HUES48 (cell line): Measurements from ENCODE around the gene TAF6.

Source experiments
- H3K27ac ChIP-seq: one replicate; pipeline ENCODE4 v1.7.0; 2013; ENCODE audit warnings: low read depth, low read length, inconsistent platforms
- H3K27me3 ChIP-seq: 2 replicates; pipeline ENCODE4 v1.6.1; 2013; ENCODE audit warnings: mild to moderate bottlenecking, low read length; ENCODE audit not compliant: control insufficient read depth, insufficient read depth
- H3K36me3 ChIP-seq: 2 replicates; pipeline ENCODE4 v1.6.1; 2013; ENCODE audit warnings: low read length; ENCODE audit not compliant: control insufficient read depth, insufficient read depth
- H3K4me1 ChIP-seq: 2 replicates; pipeline ENCODE4 v1.6.1; 2013; ENCODE audit warnings: mild to moderate bottlenecking, low read length; ENCODE audit not compliant: control insufficient read depth, insufficient read depth
- H3K4me3 ChIP-seq: 2 replicates; pipeline ENCODE4 v1.5.1; 2013; ENCODE audit warnings: mild to moderate bottlenecking, low read depth, low read length
- H3K9ac ChIP-seq: 2 replicates; pipeline ENCODE4 v1.6.1; 2013; ENCODE audit warnings: mild to moderate bottlenecking, low read depth, low read length, moderate library complexity
- H3K9me3 ChIP-seq: 2 replicates; pipeline ENCODE4 v1.6.1; 2013; ENCODE audit warnings: low read length; ENCODE audit not compliant: control insufficient read depth, insufficient read depth

TAF6 gene

DNA sequence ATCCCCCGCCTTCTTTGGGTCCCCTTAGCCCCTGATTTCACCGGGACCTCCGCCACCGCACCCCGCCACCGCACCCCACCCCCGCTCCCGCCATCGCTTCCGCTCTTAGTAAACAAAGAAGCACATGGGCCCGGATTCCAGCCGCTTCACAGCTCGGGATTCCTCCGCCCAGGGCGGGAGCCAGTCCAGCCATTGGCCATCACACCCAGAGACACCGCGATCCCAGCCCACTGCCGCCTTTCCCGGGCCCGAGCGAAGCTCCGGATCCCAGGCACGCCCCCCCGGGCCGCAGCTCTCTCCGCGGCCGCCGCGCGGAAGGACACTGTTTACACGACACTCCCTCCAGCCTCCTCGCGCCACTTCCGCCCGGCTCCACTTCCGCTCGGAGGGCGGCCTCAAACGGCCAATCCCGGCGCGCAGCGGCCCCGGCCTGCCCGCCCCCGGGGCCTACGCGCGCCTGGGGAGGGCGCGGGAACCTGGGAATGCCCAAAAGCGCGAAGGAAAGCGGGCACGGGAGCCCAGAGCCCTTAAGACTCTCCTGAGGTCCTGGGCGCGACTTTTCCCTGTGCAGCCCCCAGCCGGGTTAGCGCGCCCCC, 18.6 kb downstream of the TAF6 start:
- H3K27ac ChIP-seq: peak overlapping the region; percentile 100
- H3K36me3 ChIP-seq: peaks cover 64% of the 10 kb centered on the region
- no peaks in the 10 kb centered on the region for H3K27me3 ChIP-seq

DNA sequence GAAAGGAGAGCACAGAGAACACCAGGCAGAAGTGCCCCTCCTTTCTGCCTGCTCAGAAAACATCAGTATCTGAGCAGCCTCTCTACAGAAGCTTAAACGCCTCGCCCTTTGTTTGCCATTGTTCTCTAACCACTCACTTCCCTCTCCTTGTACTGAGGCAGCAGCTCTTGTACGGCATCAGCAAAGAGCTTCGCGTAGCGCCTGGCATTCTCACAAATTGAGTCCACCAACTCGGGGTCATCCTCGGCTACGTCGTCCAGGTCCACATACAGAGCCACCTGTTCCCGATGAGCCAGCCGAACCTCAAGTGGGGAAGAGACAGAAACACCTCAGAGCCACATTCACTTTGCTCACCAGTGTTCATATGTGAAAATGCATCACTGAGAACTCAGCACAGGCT, 19.7 kb downstream of the TAF6 start:
- Histone ChIP-seq H3K36me3 (peaks cover 67% of the 10 kb centered on the region), H3K4me3 (peak overlapping the region; percentile 96), H3K4me1 (peaks cover 10% of the 10 kb centered on the region; the same call in 1 of the 2 replicates), H3K27ac (peak overlapping the region; percentile 100), H3K27me3 (no peaks in the 10 kb centered on the region), H3K9ac (peak overlapping the region; percentile 100), H3K9me3 (no peaks in the 10 kb centered on the region)

More for the DNA sequence above, 18.6 kb downstream of the TAF6 start:
- peak overlapping the region; percentile 100 for H3K9ac ChIP-seq
- H3K4me3 ChIP-seq: peak overlapping the region; percentile 96
- H3K4me1 ChIP-seq: peaks cover 10% of the 10 kb centered on the region; the same call in 1 of the 2 replicates
- H3K9me3 ChIP-seq: no peaks in the 10 kb centered on the region

DNA sequence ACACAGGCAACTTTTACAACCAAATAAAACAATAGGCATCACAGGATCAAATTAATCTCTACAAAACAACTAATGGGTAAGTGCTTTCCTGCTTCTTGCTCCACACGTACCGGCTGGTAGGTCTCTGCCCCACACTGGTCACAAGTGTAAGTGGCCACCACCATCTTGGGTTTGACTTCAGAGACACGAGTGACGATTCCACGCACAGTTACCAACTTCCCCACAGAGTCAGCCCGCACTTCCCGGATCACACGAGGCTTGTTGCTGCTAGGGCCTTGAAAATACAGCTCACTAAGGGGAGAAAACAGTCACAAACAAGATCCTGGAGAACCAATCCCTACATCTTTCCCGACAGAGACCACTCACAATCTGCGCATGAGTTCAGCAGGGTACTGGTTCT, 20.2 kb downstream of the TAF6 start:
- Histone ChIP-seq H3K4me3 (no peak overlapping the region), H3K36me3 (peaks cover 69% of the 10 kb centered on the region), H3K9me3 (no peaks in the 10 kb centered on the region), H3K27ac (peak overlapping the region; percentile 100), H3K27me3 (no peaks in the 10 kb centered on the region), H3K9ac (0 out of 2 replicates have a peak overlapping the region, but pooled peaks have one; percentile 100), H3K4me1 (peaks cover 10% of the 10 kb centered on the region; the same call in 1 of the 2 replicates)

- H3K4me3 ChIP-seq: no peak overlapping the region
- H3K27me3 ChIP-seq: no peaks in the 10 kb centered on the region
- H3K36me3 ChIP-seq: peaks cover 92% of the 10 kb centered on the region
- no peak overlapping the region for H3K9ac ChIP-seq
- no peaks in the 10 kb centered on the region for H3K9me3 ChIP-seq
- peak overlapping the region; percentile 7 for H3K27ac ChIP-seq
- H3K4me1 ChIP-seq: peaks cover 5% of the 10 kb centered on the region; the same call in 1 of the 2 replicates
Measured at GRCh38 chr7:100095704-100096103, 23.5 kb downstream of the TAF6 start.

DNA sequence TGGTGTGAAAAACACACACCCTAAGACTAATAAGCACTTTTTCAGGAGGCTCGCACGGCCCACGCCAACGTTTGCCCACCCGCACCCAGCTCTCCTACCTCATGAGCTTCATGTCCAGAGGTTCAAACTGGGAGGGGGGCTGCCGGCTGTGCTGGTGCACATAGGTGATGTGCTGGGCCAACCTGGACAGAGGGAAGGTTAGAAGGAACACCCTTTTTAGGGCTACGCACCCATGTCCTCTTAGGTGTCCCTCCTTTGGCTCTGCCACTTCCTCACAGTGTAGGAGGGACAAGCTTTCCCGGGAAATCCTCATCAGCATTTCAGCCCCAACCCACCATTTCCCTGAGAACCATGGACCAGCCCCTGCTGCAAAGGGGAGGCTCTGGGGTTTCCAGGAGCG, 23.9 kb downstream of the TAF6 start:
- Histone ChIP-seq H3K27me3 (no peaks in the 10 kb centered on the region), H3K4me3 (no peak overlapping the region), H3K4me1 (peaks cover 5% of the 10 kb centered on the region; the same call in 1 of the 2 replicates), H3K27ac (no peak overlapping the region), H3K36me3 (peaks cover 96% of the 10 kb centered on the region), H3K9ac (no peak overlapping the region), H3K9me3 (no peaks in the 10 kb centered on the region)

DNA sequence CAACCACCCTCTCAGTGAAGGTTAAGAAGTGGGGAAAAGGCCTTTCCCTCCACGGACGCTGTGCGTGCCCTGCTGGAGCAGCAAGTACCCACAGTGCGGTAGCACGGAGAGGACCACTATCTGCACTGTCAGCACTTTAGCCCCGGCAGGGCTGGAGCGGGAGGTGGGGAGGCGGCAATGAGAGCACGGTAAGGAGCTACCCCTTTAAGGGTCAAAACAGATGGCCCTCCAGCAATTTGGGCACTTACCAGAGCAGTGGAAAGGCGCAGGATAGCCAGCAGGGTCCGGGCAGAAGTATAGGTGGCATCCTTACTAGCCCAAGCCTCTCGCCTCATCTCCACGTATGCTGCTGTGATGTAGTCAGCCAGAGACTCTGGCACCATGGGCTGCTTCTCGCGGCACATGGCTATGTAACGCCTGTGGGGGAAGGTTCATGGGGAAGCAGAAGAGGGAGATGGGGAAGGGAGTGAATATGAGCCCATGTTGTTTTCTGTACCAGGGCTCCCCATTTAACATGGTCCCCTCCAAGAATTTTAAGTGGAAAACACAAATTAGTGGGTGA, 25.2 kb downstream of the TAF6 start:
- no peaks in the 10 kb centered on the region for H3K9me3 ChIP-seq
- peaks cover 87% of the 10 kb centered on the region for H3K36me3 ChIP-seq
- peaks cover 5% of the 10 kb centered on the region; the same call in 1 of the 2 replicates for H3K4me1 ChIP-seq
- H3K9ac ChIP-seq: no peak overlapping the region
- no peak overlapping the region for H3K27ac ChIP-seq
- H3K4me3 ChIP-seq: no peak overlapping the region
- no peaks in the 10 kb centered on the region for H3K27me3 ChIP-seq

- no peak overlapping the region for H3K9ac ChIP-seq
- peak overlapping the region; percentile 46 for H3K27ac ChIP-seq
- peaks cover 82% of the 10 kb centered on the region for H3K36me3 ChIP-seq
- no peaks in the 10 kb centered on the region for H3K27me3 ChIP-seq
- no peak overlapping the region for H3K4me3 ChIP-seq
- no peaks in the 10 kb centered on the region for H3K9me3 ChIP-seq
- H3K4me1 ChIP-seq: peaks cover 5% of the 10 kb centered on the region; the same call in 1 of the 2 replicates
Measured at GRCh38 chr7:100093498-100093897, 25.7 kb downstream of the TAF6 start.

- peak overlapping the region; percentile 46 for H3K27ac ChIP-seq
- H3K36me3 ChIP-seq: peaks cover 77% of the 10 kb centered on the region
- peaks cover 5% of the 10 kb centered on the region; the same call in 1 of the 2 replicates for H3K4me1 ChIP-seq
- no peak overlapping the region for H3K4me3 ChIP-seq
- no peak overlapping the region for H3K9ac ChIP-seq
- no peaks in the 10 kb centered on the region for H3K9me3 ChIP-seq
- no peaks in the 10 kb centered on the region for H3K27me3 ChIP-seq
Measured at GRCh38 chr7:100093054-100093453, 26.1 kb downstream of the TAF6 start.

DNA sequence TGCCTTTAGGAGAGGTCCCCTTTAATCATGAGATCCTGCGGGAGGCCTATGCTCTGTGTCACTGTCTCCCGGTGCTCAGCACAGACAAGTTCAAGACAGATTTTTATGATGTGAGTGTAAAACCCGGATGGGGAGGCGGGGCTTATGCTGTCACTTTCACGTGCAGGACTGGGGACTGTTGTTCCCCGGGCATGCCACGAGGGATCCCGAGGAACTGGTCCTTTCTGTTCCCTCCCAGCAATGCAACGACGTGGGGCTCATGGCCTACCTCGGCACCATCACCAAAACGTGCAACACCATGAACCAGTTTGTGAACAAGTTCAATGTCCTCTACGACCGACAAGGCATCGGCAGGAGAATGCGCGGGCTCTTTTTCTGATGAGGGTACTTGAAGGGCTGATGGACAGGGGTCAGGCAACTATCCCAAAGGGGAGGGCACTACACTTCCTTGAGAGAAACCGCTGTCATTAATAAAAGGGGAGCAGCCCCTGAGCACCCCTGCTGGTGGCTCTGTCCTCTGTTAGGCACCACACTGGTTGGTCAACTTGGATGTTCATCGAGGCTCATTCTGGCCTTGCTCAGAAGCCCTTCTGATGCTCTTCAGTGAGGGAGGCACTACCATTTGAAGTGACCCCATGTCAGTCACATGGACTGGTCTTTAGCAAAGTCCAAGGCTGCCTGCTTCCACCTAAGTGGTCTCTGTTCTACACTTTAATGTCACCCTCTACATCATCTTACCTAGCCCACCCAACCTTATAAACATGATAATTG, 27.6 kb downstream of the TAF6 start:
- no peaks in the 10 kb centered on the region for H3K9me3 ChIP-seq
- no peaks in the 10 kb centered on the region for H3K27me3 ChIP-seq
- peaks cover 64% of the 10 kb centered on the region for H3K36me3 ChIP-seq
- H3K4me3 ChIP-seq: no peak overlapping the region
- H3K9ac ChIP-seq: no peak overlapping the region
- peak overlapping the region; percentile 46 for H3K27ac ChIP-seq
- H3K4me1 ChIP-seq: peaks cover 7% of the 10 kb centered on the region; the same call in 1 of the 2 replicates

GRCh38 chr7:100090527-100091410, 28.4 kb downstream of the TAF6 start:
- Histone ChIP-seq H3K4me3 (no peak overlapping the region), H3K36me3 (peaks cover 56% of the 10 kb centered on the region), H3K9me3 (no peaks in the 10 kb centered on the region), H3K27ac (peak overlapping the region; percentile 46), H3K27me3 (no peaks in the 10 kb centered on the region), H3K4me1 (peaks cover 7% of the 10 kb centered on the region; the same call in 1 of the 2 replicates), H3K9ac (no peak overlapping the region)
